ENCODE data around the gene BCO1. TPM values are rescaled to one million over a fixed set of nuclear protein-coding genes. Genes with fewer than 3 reads are reported as not detected.
A peak's percentile ranks its signal among the peaks of the same experiment; 100 is the strongest.

Gene BCO1, protein sequence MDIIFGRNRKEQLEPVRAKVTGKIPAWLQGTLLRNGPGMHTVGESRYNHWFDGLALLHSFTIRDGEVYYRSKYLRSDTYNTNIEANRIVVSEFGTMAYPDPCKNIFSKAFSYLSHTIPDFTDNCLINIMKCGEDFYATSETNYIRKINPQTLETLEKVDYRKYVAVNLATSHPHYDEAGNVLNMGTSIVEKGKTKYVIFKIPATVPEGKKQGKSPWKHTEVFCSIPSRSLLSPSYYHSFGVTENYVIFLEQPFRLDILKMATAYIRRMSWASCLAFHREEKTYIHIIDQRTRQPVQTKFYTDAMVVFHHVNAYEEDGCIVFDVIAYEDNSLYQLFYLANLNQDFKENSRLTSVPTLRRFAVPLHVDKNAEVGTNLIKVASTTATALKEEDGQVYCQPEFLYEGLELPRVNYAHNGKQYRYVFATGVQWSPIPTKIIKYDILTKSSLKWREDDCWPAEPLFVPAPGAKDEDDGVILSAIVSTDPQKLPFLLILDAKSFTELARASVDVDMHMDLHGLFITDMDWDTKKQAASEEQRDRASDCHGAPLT
- 0.75 TPM for total RNA-seq
- long read RNA-seq = 0 reads

DNA sequence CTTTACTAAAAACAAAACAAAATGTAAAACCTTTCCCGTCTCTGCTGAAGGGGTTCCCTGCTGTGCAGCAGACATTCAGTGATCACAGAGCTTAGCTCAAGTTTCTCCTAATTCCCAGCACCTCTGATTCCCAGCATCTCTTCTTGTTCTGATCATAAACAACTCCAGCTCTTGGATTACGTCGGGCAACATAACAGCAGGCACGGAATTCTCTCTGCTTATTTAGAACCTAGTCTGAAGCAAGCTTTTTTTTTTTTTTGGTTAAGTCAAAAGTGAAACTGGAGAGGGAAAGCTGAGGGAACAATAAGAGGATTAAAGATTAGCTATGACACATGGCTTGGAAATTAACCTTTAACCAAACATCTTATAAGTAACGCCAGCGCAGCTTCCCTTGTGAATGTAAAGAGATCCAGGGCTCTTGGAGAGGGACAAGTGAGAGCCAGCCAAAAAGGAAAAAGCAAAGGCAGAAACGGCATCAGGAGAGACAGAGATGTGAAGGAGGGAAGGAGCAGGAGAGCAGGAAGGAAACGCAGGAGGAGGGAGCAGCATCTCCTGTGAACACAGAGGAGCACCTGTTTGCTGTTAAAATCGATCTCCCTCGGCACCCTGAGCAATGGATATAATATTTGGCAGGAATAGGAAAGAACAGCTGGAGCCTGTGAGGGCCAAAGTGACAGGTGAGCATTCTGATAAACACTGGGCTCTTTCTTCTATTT, at the start of gene BCO1:
TSS of gene BCO1 (plus strand) at position 394 of the 716 bp plus-strand sequence. CDS start at position 614, 220 bp downstream.
- H3K36me3 ChIP-seq = no peaks in the 10 kb centered on the region
- no peaks in the 10 kb centered on the region for H3K27me3 ChIP-seq
- peak within 1 kb of the TSS; percentile 42 for H3K4me3 ChIP-seq
- peak within 1 kb of the TSS; percentile 75 for H3K27ac ChIP-seq
- H3K9me3 ChIP-seq = no peaks in the 10 kb centered on the region
- intact Hi-C loops (cut with DNase I) = no loop called here
- peak; percentile 64 for ATAC-seq
- TF ChIP-seq CTCF (IDR thresholded peaks at IDR 0.05) = no peak
- DNase-seq = no peak
- no peaks in the 10 kb centered on the region for H3K4me1 ChIP-seq

DNA sequence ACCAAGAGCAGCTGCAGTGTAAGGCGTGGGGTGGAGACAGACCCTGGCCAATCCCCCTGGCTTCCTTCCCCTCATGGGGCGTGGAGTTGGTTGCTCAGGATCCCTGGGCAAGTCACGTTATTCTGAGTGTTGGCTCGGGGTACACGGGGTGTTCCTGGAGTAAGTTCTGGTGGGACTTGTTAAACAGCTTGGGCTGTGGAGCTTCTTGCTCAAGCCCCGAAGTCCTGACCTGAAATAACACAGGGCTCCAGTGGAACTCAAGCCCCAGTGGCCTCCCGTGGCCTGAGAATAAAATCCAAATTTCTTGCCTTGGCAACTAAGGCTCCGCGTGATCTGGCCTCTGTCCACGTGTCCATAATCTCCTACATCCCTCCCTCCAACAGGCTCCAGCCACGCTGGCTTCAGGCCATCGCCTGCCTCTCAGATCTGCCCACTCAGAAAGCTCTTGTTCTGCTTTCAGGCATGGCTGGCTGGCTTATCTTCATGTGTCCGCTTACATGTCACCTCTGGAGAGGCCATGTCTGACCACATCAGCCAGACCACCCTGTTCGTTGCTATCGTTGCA, 49.3 kb upstream of the BCO1 start:
- peak; percentile 80 for ATAC-seq
- peak; percentile 85 for DNase-seq
- Histone ChIP-seq H3K27me3 (no peaks in the 10 kb centered on the region), H3K27ac (peak overlapping the region; percentile 55), H3K36me3 (no peaks in the 10 kb centered on the region), H3K4me1 (no peaks in the 10 kb centered on the region), H3K9me3 (no peaks in the 10 kb centered on the region), H3K4me3 (no peak overlapping the region)
- intact Hi-C loops (cut with DNase I) = no loop called here
- no peak for TF ChIP-seq CTCF (IDR thresholded peaks at IDR 0.05)

- DNase-seq = no peak
- H3K36me3 ChIP-seq = no peaks in the 10 kb centered on the region
These were observed 47.8 kb upstream of the BCO1 start for GRCh38 chr16:81190667-81191066.

GRCh38 chr16:81195885-81196534, 42.5 kb upstream of the BCO1 start:
- Histone ChIP-seq H3K4me3 (no peak overlapping the region), H3K4me1 (no peaks in the 10 kb centered on the region), H3K27me3 (no peaks in the 10 kb centered on the region), H3K9me3 (no peaks in the 10 kb centered on the region), H3K36me3 (no peaks in the 10 kb centered on the region), H3K27ac (no peak overlapping the region)
- no peak for TF ChIP-seq CTCF (IDR thresholded peaks at IDR 0.05)
- DNase-seq (no peak), ATAC-seq (no peak)
- intact Hi-C loops (cut with DNase I) = no loop called here

More at GRCh38 chr16:81190667-81191066, 47.8 kb upstream of the BCO1 start:
- Histone ChIP-seq H3K9me3 (no peaks in the 10 kb centered on the region), H3K27ac (no peak overlapping the region), H3K4me1 (no peaks in the 10 kb centered on the region), H3K27me3 (no peaks in the 10 kb centered on the region), H3K4me3 (no peak overlapping the region)
- TF ChIP-seq CTCF (IDR thresholded peaks at IDR 0.05) = no peak
- ATAC-seq = no peak
- intact Hi-C loops (cut with DNase I) = no loop called here

- peak; percentile 10 for ATAC-seq
- H3K27ac ChIP-seq = no peak overlapping the region
These were observed 39.9 kb upstream of the BCO1 start for GRCh38 chr16:81198635-81199034.

More at GRCh38 chr16:81198635-81199034, 39.9 kb upstream of the BCO1 start:
- no peak for DNase-seq
- no peak for TF ChIP-seq CTCF (IDR thresholded peaks at IDR 0.05)
- no peak overlapping the region for H3K4me3 ChIP-seq
- intact Hi-C loops (cut with DNase I) = no loop called here
- no peaks in the 10 kb centered on the region for H3K9me3 ChIP-seq
- no peaks in the 10 kb centered on the region for H3K4me1 ChIP-seq
- no peaks in the 10 kb centered on the region for H3K27me3 ChIP-seq
- H3K36me3 ChIP-seq = no peaks in the 10 kb centered on the region

All from upper lobe of right lung (tissue), 1 donor.